Measurements from ENCODE around the gene PRELP.

DNA sequence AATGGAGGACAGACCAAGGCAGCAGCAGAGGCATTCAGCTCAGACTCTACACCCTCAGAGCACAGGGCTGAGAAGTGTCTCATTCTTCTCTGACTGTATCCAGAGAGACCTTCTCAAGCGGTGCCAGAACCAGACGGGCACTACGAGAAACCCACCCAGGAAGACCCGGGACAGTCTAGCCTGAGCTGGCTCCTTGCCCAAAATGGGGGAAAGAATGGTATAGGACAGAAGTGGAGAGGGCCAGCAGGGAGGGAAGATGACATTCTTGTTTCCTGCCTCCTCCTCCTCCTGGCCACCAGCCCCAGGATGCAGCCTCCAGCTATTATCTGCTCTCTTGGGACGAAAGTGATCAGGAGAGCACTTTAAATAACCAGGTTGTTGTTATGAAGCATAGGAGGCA, 22.6 kb upstream of the PRELP start:
- TF ChIP-seq CTCF (IDR thresholded peaks at IDR 0.05; ENCODE audit: low read depth, low read length) (no peak), EZH2phosphoT487 (IDR thresholded peaks at IDR 0.05; ENCODE audit: low read depth) (no peak)

Measured in OCI-LY3 (cell line).